Naive B cell (primary cell): ENCODE data around the gene GM2A. TPM values are rescaled to one million over a fixed set of nuclear protein-coding genes. Genes with fewer than 3 reads are reported as not detected.
A peak's percentile ranks its signal among the peaks of the same experiment; 100 is the strongest.
"Not testable (repeated sequence)": the region's sequence is repeated elsewhere in the genome, so short reads cannot be mapped to it uniquely, and the experiment has no call there.

Experiments
- ATAC-seq, 2 donors: fragments of 150-1000 bp; cut with Tn5 transposase; 2 replicates each; pipeline ENCODE4 v1.10.0; 2021; ENCODE audit warnings: low read depth in 2 of 2, mild to moderate bottlenecking in 2 of 2, moderate library complexity in 2 of 2
- DNase-seq: peaks from one replicate; pipeline ENCODE4 v3.0.0; 2022
- H3K27ac Mint-ChIP-seq, 6 donors: one replicate each; pipeline ENCODE4 v1.8.0; 2020 to 2022; ENCODE audit warnings: mild to moderate bottlenecking in 6 of 6, mixed read lengths in 6 of 6, moderate library complexity in 5 of 6, inconsistent platforms in 2 of 6
- H3K27me3 Mint-ChIP-seq, 3 donors: one replicate each; pipeline ENCODE4 v1.8.0; 2021 to 2022; ENCODE audit warnings: mixed read lengths in 3 of 3, mild to moderate bottlenecking in 1 of 3
- H3K36me3 Mint-ChIP-seq, 2 donors: one replicate each; pipeline ENCODE4 v1.8.0; 2020 to 2022; ENCODE audit warnings: mixed read lengths in 2 of 2, inconsistent platforms in 1 of 2, mild to moderate bottlenecking in 1 of 2
- H3K4me1 Mint-ChIP-seq, 3 donors: one replicate each; pipeline ENCODE4 v1.8.0; 2020 to 2022; ENCODE audit warnings: mixed read lengths in 3 of 3, inconsistent platforms in 1 of 3, mild to moderate bottlenecking in 1 of 3, moderate library complexity in 1 of 3
- H3K4me3 Mint-ChIP-seq, 8 donors: one replicate each; pipeline ENCODE4 v1.8.0; 2020 to 2022; ENCODE audit warnings: mild to moderate bottlenecking in 8 of 8, mixed read lengths in 8 of 8, moderate library complexity in 8 of 8, inconsistent platforms in 2 of 8
- H3K9me3 Mint-ChIP-seq, 7 donors: one replicate each; pipeline ENCODE4 v1.8.0; 2020 to 2022; ENCODE audit warnings: mixed read lengths in 7 of 7, mild to moderate bottlenecking in 5 of 7, inconsistent platforms in 2 of 7, moderate library complexity in 1 of 7
- polyA plus RNA-seq, 6 donors: library from polyadenylated mRNA; unstranded; fragments of 300-500 nt; fragmentation: Illumina TruSeq; gene quantifications; one replicate each; pipeline ENCODE4 v1.2.3, GENCODE V29; 2021; ENCODE audit warnings: low read depth in 6 of 6

The GM2A gene
- polyA plus RNA-seq, 6 donors from 2014 or later: 37.6 to 74.5 (median 53.4) TPM

- Mint-ChIP-seq H3K36me3 (no peaks in the 10 kb centered on the region), H3K4me1 (peaks cover 24 to 40% (median 26%) of the 10 kb centered on the region in 3 donors), H3K4me3 (peak overlapping the region in 1 of 8 donors; percentile 35), H3K9me3 (no peaks in the 10 kb centered on the region), H3K27ac (peak overlapping the region in 1 of 6 donors; percentile 82), H3K27me3 (no peaks in the 10 kb centered on the region)
- ATAC-seq (no peak), DNase-seq (no peak)
Measured at GRCh38 chr5:151248651-151249050, 4.3 kb upstream of the GM2A start.

GRCh38 chr5:151249281-151249680 is 3.7 kb upstream of the GM2A start:
- H3K27me3 Mint-ChIP-seq: no peaks in the 10 kb centered on the region
- H3K36me3 Mint-ChIP-seq: no peaks in the 10 kb centered on the region
- ATAC-seq: no peak
- peaks cover 21 to 41% (median 23%) of the 10 kb centered on the region in 3 donors for H3K4me1 Mint-ChIP-seq
- peak overlapping the region in 1 of 8 donors; percentile 35 for H3K4me3 Mint-ChIP-seq
- no peak for DNase-seq
- H3K9me3 Mint-ChIP-seq: no peaks in the 10 kb centered on the region
- H3K27ac Mint-ChIP-seq: no peak overlapping the region

GRCh38 chr5:151250346-151251000 is 2.5 kb upstream of the GM2A start:
- Mint-ChIP-seq H3K4me3 (peak overlapping the region in 5 of 8 donors; percentile 32 to 88 (median 78)), H3K9me3 (no peaks in the 10 kb centered on the region), H3K4me1 (peaks cover 22 to 47% (median 30%) of the 10 kb centered on the region in 3 donors), H3K36me3 (no peaks in the 10 kb centered on the region), H3K27ac (peak overlapping the region in 4 of 6 donors; percentile 8 to 74 (median 47)), H3K27me3 (no peaks in the 10 kb centered on the region)
- no peak for DNase-seq
- ATAC-seq: no peak

GRCh38 chr5:151251001-151251551 is 1.9 kb upstream of the GM2A start:
- H3K27me3 Mint-ChIP-seq: no peaks in the 10 kb centered on the region
- H3K27ac Mint-ChIP-seq: peak overlapping the region in 2 of 6 donors; percentile 29 to 90

GRCh38 chr5:151251621-151252020 is 1.4 kb upstream of the GM2A start:
- Mint-ChIP-seq H3K9me3 (no peaks in the 10 kb centered on the region), H3K4me1 (peaks cover 30 to 54% (median 41%) of the 10 kb centered on the region in 3 donors), H3K27me3 (no peaks in the 10 kb centered on the region), H3K4me3 (peak overlapping the region in 7 of 8 donors; percentile 50 to 97 (median 88)), H3K27ac (peak overlapping the region in 4 of 6 donors; percentile 90 to 99 (median 96)), H3K36me3 (no peaks in the 10 kb centered on the region)
- DNase-seq (no peak), ATAC-seq (no peak)

More at GRCh38 chr5:151251001-151251551, 1.9 kb upstream of the GM2A start:
- Mint-ChIP-seq H3K9me3 (no peaks in the 10 kb centered on the region), H3K4me3 (peak overlapping the region in 5 of 8 donors; percentile 17 to 93 (median 88)), H3K4me1 (peaks cover 28 to 48% (median 36%) of the 10 kb centered on the region in 3 donors), H3K36me3 (no peaks in the 10 kb centered on the region)
- no peak for DNase-seq
- no peak for ATAC-seq

GRCh38 chr5:151253605-151253950 is 593 bp downstream of the GM2A start:
- H3K9me3 Mint-ChIP-seq: no peaks in the 10 kb centered on the region

GRCh38 chr5:151254556-151254955 is 1.6 kb downstream of the GM2A start:
- Mint-ChIP-seq H3K27me3 (no peaks in the 10 kb centered on the region), H3K9me3 (no peaks in the 10 kb centered on the region), H3K4me1 (peaks cover 59 to 83% (median 70%) of the 10 kb centered on the region in 3 donors), H3K36me3 (peaks cover 3 to 12% of the 10 kb centered on the region in 2 donors), H3K27ac (peak overlapping the region; percentile 48 to 99 (median 99)), H3K4me3 (peak overlapping the region; percentile 88 to 99 (median 96))
- ATAC-seq (no peak), DNase-seq (no peak)

More at GRCh38 chr5:151253605-151253950, 593 bp downstream of the GM2A start:
- Mint-ChIP-seq H3K4me1 (peaks cover 49 to 73% (median 61%) of the 10 kb centered on the region in 3 donors), H3K36me3 (peaks cover 3% of the 10 kb centered on the region in 2 donors), H3K27ac (peak overlapping the region; percentile 92 to 99 (median 99)), H3K4me3 (peak overlapping the region; percentile 88 to 99 (median 96)), H3K27me3 (no peaks in the 10 kb centered on the region)
- ATAC-seq (no peak), DNase-seq (no peak)

GRCh38 chr5:151254990-151255389 is 2.0 kb downstream of the GM2A start:
- Mint-ChIP-seq H3K4me1 (peaks cover 61 to 87% (median 73%) of the 10 kb centered on the region in 3 donors), H3K4me3 (peak overlapping the region; percentile 87 to 99 (median 94)), H3K36me3 (peaks cover 3 to 12% of the 10 kb centered on the region in 2 donors), H3K27ac (peak overlapping the region; percentile 92 to 99 (median 99))
- H3K9me3 Mint-ChIP-seq, DNase-seq, ATAC-seq, H3K27me3 Mint-ChIP-seq: not testable (repeated sequence)

GRCh38 chr5:151255621-151256286 is 2.8 kb downstream of the GM2A start:
- ATAC-seq (peak; percentile 55 to 58), DNase-seq (peak; percentile 79)
- Mint-ChIP-seq H3K36me3 (peaks cover 3 to 12% of the 10 kb centered on the region in 2 donors), H3K4me3 (peak overlapping the region; percentile 82 to 99 (median 90)), H3K4me1 (peaks cover 54 to 83% (median 67%) of the 10 kb centered on the region in 3 donors), H3K27me3 (no peaks in the 10 kb centered on the region), H3K9me3 (no peaks in the 10 kb centered on the region), H3K27ac (peak overlapping the region; percentile 92 to 99 (median 99))

GRCh38 chr5:151257731-151258181 is 4.8 kb downstream of the GM2A start:
- peak overlapping the region; percentile 81 to 99 (median 89) for H3K4me3 Mint-ChIP-seq
- DNase-seq (peak; percentile 69), ATAC-seq (peak; percentile 47 to 53)
- no peaks in the 10 kb centered on the region for H3K9me3 Mint-ChIP-seq
- peak overlapping the region; percentile 92 to 99 (median 99) for H3K27ac Mint-ChIP-seq
- no peaks in the 10 kb centered on the region for H3K27me3 Mint-ChIP-seq
- peaks cover 10 to 19% of the 10 kb centered on the region in 2 donors for H3K36me3 Mint-ChIP-seq
- peaks cover 61 to 83% (median 72%) of the 10 kb centered on the region in 3 donors for H3K4me1 Mint-ChIP-seq

GRCh38 chr5:151258201-151258611 is 5.2 kb downstream of the GM2A start:
- ATAC-seq (no peak), DNase-seq (no peak)
- no peaks in the 10 kb centered on the region for H3K9me3 Mint-ChIP-seq
- peak overlapping the region; percentile 92 to 99 (median 99) for H3K27ac Mint-ChIP-seq
- no peaks in the 10 kb centered on the region for H3K27me3 Mint-ChIP-seq
- H3K36me3 Mint-ChIP-seq: peaks cover 10 to 19% of the 10 kb centered on the region in 2 donors
- H3K4me1 Mint-ChIP-seq: peaks cover 61 to 84% (median 74%) of the 10 kb centered on the region in 3 donors
- H3K4me3 Mint-ChIP-seq: peak overlapping the region in 7 of 8 donors; percentile 81 to 99 (median 90)

- Mint-ChIP-seq H3K9me3 (no peaks in the 10 kb centered on the region), H3K4me1 (peaks cover 63 to 83% (median 75%) of the 10 kb centered on the region in 3 donors), H3K27me3 (no peaks in the 10 kb centered on the region), H3K27ac (peak overlapping the region; percentile 10 to 99 (median 94)), H3K4me3 (peak overlapping the region in 6 of 8 donors; percentile 53 to 97 (median 82)), H3K36me3 (peaks cover 10 to 19% of the 10 kb centered on the region in 2 donors)
- DNase-seq (no peak), ATAC-seq (no peak)
Measured at GRCh38 chr5:151258816-151259215, 5.8 kb downstream of the GM2A start.

- Mint-ChIP-seq H3K36me3 (peaks cover 10 to 29% of the 10 kb centered on the region in 2 donors), H3K27ac (peak overlapping the region in 5 of 6 donors; percentile 33 to 92 (median 78)), H3K27me3 (no peaks in the 10 kb centered on the region), H3K4me3 (peak overlapping the region in 1 of 8 donors; percentile 40), H3K4me1 (peaks cover 70 to 82% (median 80%) of the 10 kb centered on the region in 3 donors), H3K9me3 (no peaks in the 10 kb centered on the region)
- DNase-seq (no peak), ATAC-seq (no peak)
Measured at GRCh38 chr5:151259931-151260330, 6.9 kb downstream of the GM2A start.
